Psoas muscle (tissue), 8 donors: ENCODE measurements around the gene OSGEP. TPM values are rescaled to one million over a fixed set of nuclear protein-coding genes. Genes with fewer than 3 reads are reported as not detected.

Experiments
- ATAC-seq, 4 donors: fragments of 200-7000 bp; cut with Tn5 transposase; one replicate each; pipeline ENCODE4 v1.9.1; 2020; ENCODE audit warnings: moderate library complexity in 3 of 4, mild to moderate bottlenecking in 2 of 4
- DNase-seq, 2 donors: peaks; one replicate each; pipeline ENCODE4 v3.0.0-alpha.2; 2020
- H3K27ac ChIP-seq: fragments of 200-600 bp; one replicate; pipeline ENCODE4 v1.8.0; 2022
- H3K27me3 ChIP-seq, 3 donors: fragments of 200-600 bp in 1 of 3; one replicate each; pipeline versions ENCODE4 v1.6.1 to v1.8.0; 2013 to 2022; ENCODE audit warnings: low read length in 2 of 3, mild to moderate bottlenecking in 2 of 3, moderate library complexity in 1 of 3; ENCODE audit not compliant: insufficient read depth in 3 of 3
- H3K36me3 ChIP-seq, 2 donors: fragments of 200-600 bp in 1 of 2; one replicate each; pipeline versions ENCODE4 v1.6.1 to v1.8.0; 2013 to 2022; ENCODE audit warnings: low read depth in 1 of 2, mild to moderate bottlenecking in 1 of 2, moderate library complexity in 1 of 2; ENCODE audit not compliant: insufficient read depth in 1 of 2
- H3K4me1 ChIP-seq: fragments of 200-600 bp; one replicate; pipeline ENCODE4 v1.8.0; 2022
- H3K4me3 ChIP-seq: fragments of 200-600 bp; one replicate; pipeline ENCODE4 v1.8.0; 2022; ENCODE audit warnings: mild to moderate bottlenecking
- H3K9me3 ChIP-seq: fragments of 200-600 bp; one replicate; pipeline ENCODE4 v1.8.0; 2022
- CTCF ChIP-seq: fragments of 200-600 bp; IDR thresholded peaks from one replicate; pipeline ENCODE4 v1.8.0; 2022; ENCODE audit warnings: antibody characterized with exemption
- WGBS, 3 donors: extraction: QIAGEN DNeasy Blood & Tissue Kit; methylation state at CpG; one replicate each; pipeline versions ENCODE4 v1.1.6 to v1.1.7; 2013; 5-methylcytosine and 5-hydroxymethylcytosine counted together
- intact Hi-C, 2 donors: fragments of 100-400 bp; cut with DNase I; formaldehyde crosslinking; loops; one replicate each; pipeline versions ENCODE4 v1.11.0 to v1.14.2; 2022
- polyA plus RNA-seq, 3 donors: library from polyadenylated mRNA; stranded (reverse); fragments of 200-250 nt; gene quantifications; one replicate each; pipeline ENCODE4 v1.2.3, GENCODE V29; 2013
- total RNA-seq, 4 donors: library from RNA; stranded (reverse); fragmentation: NEBNext Ultra II Directional in 2 of 4; extraction: Animal tissue kit (Norgen Biotek cat#: 25700) in 2 of 4; gene quantifications; one replicate each; pipeline versions ENCODE4 v1.2.1 to v1.2.4, GENCODE V29; 2021 to 2023
- donor health status: healthy with polysubstance abuse.
- donor health status: DM: no; HTN: no; CAD: no; lungs with moderate emphysema.
- donor health status: Bipolar disorder and iron deficiency.
- donor health status: healthy.
- donor health status: DM: yes; HTN: yes; CAD: no.
- donor health status: DM: no; HTN: no; CAD: no.
- donor health status: DM: no; HTN: no; CAD: no.
- donor health status: DM: yes; HTN: yes; CAD: no.

Gene OSGEP
- total and polyA plus RNA-seq, 7 donors: 16.6 to 24.4 (median 18.2) TPM

GRCh38 chr14:20428010-20428365 lies 26.6 kb downstream of the OSGEP start:
- DNase-seq (no peak), ATAC-seq (no peak)
- Histone ChIP-seq H3K27ac (peak overlapping the region; percentile 53), H3K4me1 (peaks cover 15% of the 10 kb centered on the region), H3K9me3 (no peaks in the 10 kb centered on the region), H3K4me3 (no peak overlapping the region), H3K36me3 (peaks cover 0 to 40% of the 10 kb centered on the region in 2 donors), H3K27me3 (no peaks in the 10 kb centered on the region)
- TF ChIP-seq CTCF: no peak
- intact Hi-C loops: no loop called here
- WGBS, 3 donors: 75 to 81% (median 81%) methylated on average over 5 of the region's 5 CpGs

- peak in 2 of 4 donors; percentile 40 to 48 for ATAC-seq
- WGBS, 3 donors: 77 to 85% (median 80%) methylated on average over 5 of the region's 5 CpGs
- peak overlapping the region; percentile 53 for H3K27ac ChIP-seq
- DNase-seq: no peak
- H3K9me3 ChIP-seq: no peaks in the 10 kb centered on the region
- no peak for TF ChIP-seq CTCF
- peaks cover 15% of the 10 kb centered on the region for H3K4me1 ChIP-seq
- no peaks in the 10 kb centered on the region for H3K27me3 ChIP-seq
- H3K4me3 ChIP-seq: no peak overlapping the region
- peaks cover 0 to 44% of the 10 kb centered on the region in 2 donors for H3K36me3 ChIP-seq
- intact Hi-C loops: no loop called here
These were observed 27.2 kb downstream of the OSGEP start for GRCh38 chr14:20427231-20428009.

- no peak for ATAC-seq
These were observed 29.8 kb downstream of the OSGEP start for GRCh38 chr14:20424851-20425250.

GRCh38 chr14:20422886-20423285 lies 31.7 kb downstream of the OSGEP start:
- TF ChIP-seq CTCF: no peak
- H3K27ac ChIP-seq: no peak overlapping the region
- no peak overlapping the region for H3K4me3 ChIP-seq
- peaks cover 0 to 38% of the 10 kb centered on the region in 2 donors for H3K36me3 ChIP-seq
- WGBS, 3 donors: 39 to 62% (median 61%) methylated on average over 2 of the region's 2 CpGs
- ATAC-seq: no peak
- H3K9me3 ChIP-seq: no peaks in the 10 kb centered on the region
- H3K27me3 ChIP-seq: no peaks in the 10 kb centered on the region
- intact Hi-C loops: no loop called here
- no peak for DNase-seq
- no peaks in the 10 kb centered on the region for H3K4me1 ChIP-seq

More at GRCh38 chr14:20424851-20425250, 29.8 kb downstream of the OSGEP start:
- Histone ChIP-seq H3K36me3 (peaks cover 0 to 40% of the 10 kb centered on the region in 2 donors), H3K9me3 (no peaks in the 10 kb centered on the region), H3K4me3 (no peak overlapping the region), H3K4me1 (no peaks in the 10 kb centered on the region), H3K27ac (no peak overlapping the region), H3K27me3 (no peaks in the 10 kb centered on the region)
- TF ChIP-seq CTCF: no peak
- intact Hi-C loops: no loop called here
- WGBS, 3 donors: 26 to 61% (median 33%) methylated on average over 2 of the region's 2 CpGs
- DNase-seq: no peak
